Retinal pigment epithelial cell (primary cell): ENCODE data around the gene AVEN.
"Not testable (repeated sequence)": the region's sequence is repeated elsewhere in the genome, so short reads cannot be mapped to it uniquely, and the experiment has no call there.

Experiments used
- DNase-seq: peaks from one replicate; pipeline ENCODE4 v3.0.0-alpha.2; 2010; ENCODE audit warnings: low read depth
- H3K4me3 ChIP-seq: 2 replicates; pipeline ENCODE4 v1.5.1; 2011; ENCODE audit warnings: mild to moderate bottlenecking, low read length, control low read depth, moderate library complexity
- TF ChIP-seq, protein P1 (sequence below): conservative IDR thresholded peaks from 2 replicates; pipeline ENCODE4 v1.5.1; 2011; ENCODE audit warnings: low read depth, low read length, control low read depth, inconsistent platforms

Gene AVEN

DNA sequence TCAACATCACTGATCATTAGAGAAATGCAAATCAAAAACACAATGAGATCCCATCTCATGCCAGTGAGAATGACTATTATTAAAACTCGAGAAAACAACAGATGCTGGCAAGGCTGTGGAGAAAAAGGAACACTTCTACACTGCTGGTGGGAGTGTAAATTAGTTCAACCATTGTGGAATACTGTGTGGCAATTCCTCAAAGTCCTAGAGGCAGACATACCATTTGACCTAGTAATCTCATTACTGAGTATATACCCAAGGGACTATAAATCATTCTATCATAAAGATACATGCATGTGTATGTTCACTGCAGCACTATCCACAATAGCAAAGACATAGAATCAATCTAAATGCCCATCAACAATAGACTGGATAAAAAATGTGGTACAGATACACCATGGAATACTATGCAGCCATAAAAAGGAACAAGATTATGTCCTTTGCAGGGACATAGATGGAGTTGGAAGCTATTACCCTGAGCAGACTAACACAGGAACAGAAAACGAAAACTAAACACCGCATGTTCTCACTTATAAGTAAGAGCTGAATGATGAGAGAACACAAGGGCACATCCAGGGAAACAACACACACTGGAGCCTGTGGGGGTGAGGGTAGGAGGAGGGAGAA is 15.2 kb upstream of the AVEN start:
- H3K4me3 ChIP-seq: no peak overlapping the region
- TF ChIP-seq, protein P1, sequence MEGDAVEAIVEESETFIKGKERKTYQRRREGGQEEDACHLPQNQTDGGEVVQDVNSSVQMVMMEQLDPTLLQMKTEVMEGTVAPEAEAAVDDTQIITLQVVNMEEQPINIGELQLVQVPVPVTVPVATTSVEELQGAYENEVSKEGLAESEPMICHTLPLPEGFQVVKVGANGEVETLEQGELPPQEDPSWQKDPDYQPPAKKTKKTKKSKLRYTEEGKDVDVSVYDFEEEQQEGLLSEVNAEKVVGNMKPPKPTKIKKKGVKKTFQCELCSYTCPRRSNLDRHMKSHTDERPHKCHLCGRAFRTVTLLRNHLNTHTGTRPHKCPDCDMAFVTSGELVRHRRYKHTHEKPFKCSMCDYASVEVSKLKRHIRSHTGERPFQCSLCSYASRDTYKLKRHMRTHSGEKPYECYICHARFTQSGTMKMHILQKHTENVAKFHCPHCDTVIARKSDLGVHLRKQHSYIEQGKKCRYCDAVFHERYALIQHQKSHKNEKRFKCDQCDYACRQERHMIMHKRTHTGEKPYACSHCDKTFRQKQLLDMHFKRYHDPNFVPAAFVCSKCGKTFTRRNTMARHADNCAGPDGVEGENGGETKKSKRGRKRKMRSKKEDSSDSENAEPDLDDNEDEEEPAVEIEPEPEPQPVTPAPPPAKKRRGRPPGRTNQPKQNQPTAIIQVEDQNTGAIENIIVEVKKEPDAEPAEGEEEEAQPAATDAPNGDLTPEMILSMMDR: no peak
- DNase-seq: no peak

GRCh38 chr15:34050385-34050784 is 11.4 kb upstream of the AVEN start:
- H3K4me3 ChIP-seq, DNase-seq: not testable (repeated sequence)

DNA sequence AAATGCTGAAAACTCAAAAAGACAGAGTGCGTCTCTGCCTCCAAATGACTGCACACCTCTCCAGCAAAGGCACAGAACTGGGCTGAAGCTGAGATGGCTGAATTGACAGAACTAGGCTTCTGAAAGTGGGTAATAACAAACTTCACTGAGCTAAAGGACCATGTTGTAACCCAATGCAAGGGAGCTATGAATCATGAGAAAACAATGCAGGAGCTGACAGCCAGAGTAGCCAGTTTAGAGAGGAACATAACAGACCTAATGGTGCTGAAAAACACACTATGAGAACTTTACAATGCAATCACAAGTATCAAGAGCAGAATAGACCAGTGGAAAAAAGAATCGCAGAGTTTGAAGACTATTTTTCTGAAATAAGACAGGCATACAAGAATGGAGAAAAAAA is 10.1 kb upstream of the AVEN start:
- peak; percentile 73 for DNase-seq

GRCh38 chr15:34047893-34048775 is 9.1 kb upstream of the AVEN start:
- H3K4me3 ChIP-seq: no peak overlapping the region

More for the DNA sequence above, 10.1 kb upstream of the AVEN start:
- no peak overlapping the region for H3K4me3 ChIP-seq
- TF ChIP-seq, protein P1: no peak

DNA sequence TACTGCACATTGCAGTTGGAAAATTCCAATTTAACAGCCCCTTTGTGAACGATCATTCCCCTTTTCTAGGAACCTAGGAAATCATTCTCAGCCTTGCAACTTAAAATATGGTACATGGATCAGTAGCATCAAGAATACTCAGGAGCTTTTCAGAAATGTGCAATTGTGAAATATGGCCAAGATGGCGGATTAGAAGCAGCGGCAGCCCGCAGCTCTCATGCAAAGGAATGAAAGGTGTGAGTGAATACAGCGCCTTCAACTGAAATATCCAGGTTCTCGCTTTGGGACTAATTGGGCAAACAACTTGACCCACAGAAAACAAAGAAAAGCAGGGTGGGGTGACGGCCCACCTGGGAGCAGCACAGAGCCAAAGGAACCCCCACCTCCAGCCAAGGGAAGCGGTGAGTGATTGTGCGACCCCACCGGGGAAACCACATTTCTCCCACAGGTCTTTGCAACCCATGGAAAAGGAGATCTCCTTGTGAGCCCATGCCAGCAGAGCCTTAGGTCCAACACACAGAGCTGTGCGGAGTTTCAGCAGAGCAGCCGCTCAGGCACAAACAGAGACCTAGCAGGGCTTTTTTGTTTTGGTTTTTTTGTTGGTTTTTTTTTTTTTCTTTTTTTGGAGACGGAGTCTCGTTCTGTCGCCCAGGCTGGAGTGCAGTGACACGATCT is 7.6 kb upstream of the AVEN start:
- DNase-seq: no peak
- H3K4me3 ChIP-seq: no peak overlapping the region
- TF ChIP-seq, protein P1: no peak

More at GRCh38 chr15:34047893-34048775, 9.1 kb upstream of the AVEN start:
- DNase-seq: no peak
- TF ChIP-seq, protein P1: no peak

- DNase-seq: no peak
- TF ChIP-seq, protein P1: no peak
- H3K4me3 ChIP-seq: no peak overlapping the region
Measured at GRCh38 chr15:34043813-34044212, 4.8 kb upstream of the AVEN start.

DNA sequence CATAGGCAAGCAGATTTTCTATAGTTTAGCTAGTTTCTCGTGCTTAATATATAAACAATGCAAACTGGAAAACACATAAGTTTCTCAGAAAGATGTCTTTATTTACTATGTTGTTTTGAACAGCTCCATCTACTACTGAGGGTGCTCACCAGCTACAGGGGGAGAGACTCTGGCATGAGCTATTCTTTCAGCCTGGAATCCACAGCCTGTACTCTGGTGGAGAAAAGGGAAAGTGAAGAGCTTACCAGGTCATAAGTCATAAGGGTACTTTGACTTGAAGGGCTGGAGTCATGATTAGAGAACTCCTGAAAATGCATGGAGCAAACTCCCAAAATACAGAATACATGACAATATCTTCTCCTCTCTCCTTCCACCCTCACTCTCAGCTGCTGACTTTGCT is 4.4 kb upstream of the AVEN start:
- no peak for DNase-seq
- TF ChIP-seq, protein P1: no peak
- no peak overlapping the region for H3K4me3 ChIP-seq
